NB4 (cell line): ENCODE measurements around the gene LRRC49.
"Not testable (repeated sequence)": the region's sequence is repeated elsewhere in the genome, so short reads cannot be mapped to it uniquely, and the experiment has no call there.

Source experiments
- DNase-seq: peaks from one replicate; pipeline ENCODE4 v3.0.0; 2010; ENCODE audit warnings: low read depth
- H3K4me3 ChIP-seq: one replicate; pipeline ENCODE4 v1.5.1; 2011; ENCODE audit warnings: mild to moderate bottlenecking, low read depth, low read length, moderate library complexity
- CTCF ChIP-seq: IDR thresholded peaks from one replicate; pipeline ENCODE4 v1.5.1; 2012; ENCODE audit warnings: low read depth, low read length
- MAX ChIP-seq: IDR thresholded peaks from 2 replicates; pipeline ENCODE4 v1.6.1; 2011; ENCODE audit warnings: low read depth, low read length
- MYC ChIP-seq: IDR thresholded peaks from 2 replicates; pipeline ENCODE4 v1.6.1; 2011; ENCODE audit warnings: low read depth, low read length
- POLR2A ChIP-seq: IDR thresholded peaks from 2 replicates; pipeline ENCODE4 v1.6.1; 2011; ENCODE audit warnings: mild to moderate bottlenecking; ENCODE audit not compliant: insufficient read length; ENCODE audit errors: extremely low read depth

Gene LRRC49

GRCh38 chr15:71013446-71013845, 120.8 kb downstream of the LRRC49 start:
- TF ChIP-seq POLR2A (no peak), CTCF (no peak), MYC (no peak), MAX (no peak)
- no peak overlapping the region for H3K4me3 ChIP-seq
- no peak for DNase-seq

GRCh38 chr15:71015342-71015741, 122.7 kb downstream of the LRRC49 start:
- no peak for TF ChIP-seq MYC
- no peak for TF ChIP-seq MAX
- no peak for TF ChIP-seq POLR2A
- TF ChIP-seq CTCF = no peak
- no peak for DNase-seq
- no peak overlapping the region for H3K4me3 ChIP-seq

GRCh38 chr15:71031232-71031631, 138.6 kb downstream of the LRRC49 start:
- not testable (repeated sequence) for DNase-seq, H3K4me3 ChIP-seq

- not testable (repeated sequence) for DNase-seq, H3K4me3 ChIP-seq
These were observed 142.9 kb downstream of the LRRC49 start for GRCh38 chr15:71035478-71035877.

GRCh38 chr15:71042356-71042922, 149.8 kb downstream of the LRRC49 start:
- no peak overlapping the region for H3K4me3 ChIP-seq
- TF ChIP-seq CTCF (no peak), MAX (no peak), MYC (no peak), POLR2A (no peak)

GRCh38 chr15:71043373-71043772, 150.7 kb downstream of the LRRC49 start:
- no peak for TF ChIP-seq MAX
- TF ChIP-seq CTCF = no peak
- no peak for TF ChIP-seq POLR2A
- no peak overlapping the region for H3K4me3 ChIP-seq
- no peak for DNase-seq

More at GRCh38 chr15:71042356-71042922, 149.8 kb downstream of the LRRC49 start:
- no peak for DNase-seq

- no peak for DNase-seq
- no peak overlapping the region for H3K4me3 ChIP-seq
- TF ChIP-seq POLR2A (no peak), MAX (no peak), CTCF (no peak), MYC (no peak)
These were observed 151.4 kb downstream of the LRRC49 start for GRCh38 chr15:71044006-71044405.

GRCh38 chr15:71046146-71046545, 153.5 kb downstream of the LRRC49 start:
- not testable (repeated sequence) for DNase-seq, H3K4me3 ChIP-seq
